DND-41 (cell line): ENCODE results near the gene ZNF462.

ENCODE experiments used
- EZH2 ChIP-seq: IDR thresholded peaks from 3 replicates; pipeline ENCODE4 v1.6.1; 2012; ENCODE audit warnings: borderline replicate concordance, low read depth, mild to moderate bottlenecking, moderate library complexity, low read length, inconsistent platforms; ENCODE audit not compliant: severe bottlenecking
- TF ChIP-seq, protein P1 (sequence below): IDR thresholded peaks from 2 replicates; pipeline ENCODE4 v1.5.1; 2012; ENCODE audit warnings: borderline replicate concordance, low read length, moderate library complexity, mild to moderate bottlenecking; ENCODE audit not compliant: poor library complexity, severe bottlenecking; ENCODE audit errors: extremely low read depth

DNA sequence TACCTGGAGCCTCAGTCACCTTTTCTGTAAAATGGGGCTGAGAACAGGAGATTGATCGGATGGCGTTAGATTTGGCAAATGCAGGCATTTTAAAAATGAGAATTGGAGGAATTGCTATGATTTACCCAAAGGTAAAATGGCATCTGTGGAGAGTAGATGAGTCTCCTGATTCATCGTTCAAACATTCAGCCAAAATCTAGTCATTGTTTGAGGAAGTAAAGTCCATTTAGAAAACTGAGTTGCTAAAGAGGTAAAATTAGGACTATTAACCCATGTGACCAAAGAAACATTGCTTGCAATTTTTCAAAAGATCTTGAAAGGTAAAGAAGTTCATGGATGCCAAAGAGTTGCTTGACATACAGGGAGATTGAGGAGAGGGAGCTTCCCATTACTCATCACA, 69.7 kb downstream of the ZNF462 start:
- TF ChIP-seq, protein P1, sequence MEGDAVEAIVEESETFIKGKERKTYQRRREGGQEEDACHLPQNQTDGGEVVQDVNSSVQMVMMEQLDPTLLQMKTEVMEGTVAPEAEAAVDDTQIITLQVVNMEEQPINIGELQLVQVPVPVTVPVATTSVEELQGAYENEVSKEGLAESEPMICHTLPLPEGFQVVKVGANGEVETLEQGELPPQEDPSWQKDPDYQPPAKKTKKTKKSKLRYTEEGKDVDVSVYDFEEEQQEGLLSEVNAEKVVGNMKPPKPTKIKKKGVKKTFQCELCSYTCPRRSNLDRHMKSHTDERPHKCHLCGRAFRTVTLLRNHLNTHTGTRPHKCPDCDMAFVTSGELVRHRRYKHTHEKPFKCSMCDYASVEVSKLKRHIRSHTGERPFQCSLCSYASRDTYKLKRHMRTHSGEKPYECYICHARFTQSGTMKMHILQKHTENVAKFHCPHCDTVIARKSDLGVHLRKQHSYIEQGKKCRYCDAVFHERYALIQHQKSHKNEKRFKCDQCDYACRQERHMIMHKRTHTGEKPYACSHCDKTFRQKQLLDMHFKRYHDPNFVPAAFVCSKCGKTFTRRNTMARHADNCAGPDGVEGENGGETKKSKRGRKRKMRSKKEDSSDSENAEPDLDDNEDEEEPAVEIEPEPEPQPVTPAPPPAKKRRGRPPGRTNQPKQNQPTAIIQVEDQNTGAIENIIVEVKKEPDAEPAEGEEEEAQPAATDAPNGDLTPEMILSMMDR: no peak
- no peak for TF ChIP-seq EZH2
